Esophagus muscularis mucosa (tissue), 3 donors: ENCODE measurements around the gene LGI1.

Source experiments
- CTCF ChIP-seq, 3 experiments: fragments of 200-600 bp in 2 of 3; fragments of 450-650 bp in 1 of 3; sonication (generic) in 2 of 3; IDR thresholded peaks; one replicate each; pipeline ENCODE4 v1.5.1; 2017 to 2019; ENCODE audit warnings: antibody characterized with exemption in 3 of 3, mild to moderate bottlenecking in 2 of 3, moderate library complexity in 1 of 3
- POLR2A ChIP-seq: fragments of 450-650 bp; IDR thresholded peaks from one replicate; pipeline ENCODE4 v1.6.1; 2017; ENCODE audit warnings: antibody characterized with exemption, moderate library complexity, mild to moderate bottlenecking, low read depth

GRCh38 chr10:93766918-93767317 is 9.2 kb downstream of the LGI1 start:
- TF ChIP-seq CTCF (IDR thresholded peaks at IDR 0.05) (no peak), POLR2A (no peak)
